Astrocyte (in vitro differentiated cells and primary cell): ENCODE results near the gene FBXO34.

Source experiments
- EZH2 ChIP-seq: IDR thresholded peaks from 2 replicates; pipeline ENCODE4 v1.6.1; 2012; ENCODE audit warnings: mild to moderate bottlenecking, low read length, inconsistent platforms; ENCODE audit not compliant: insufficient read depth
- TF ChIP-seq, protein P1 (sequence below): IDR thresholded peaks from 2 replicates; pipeline ENCODE4 v1.5.1; 2011; ENCODE audit warnings: low read depth, mild to moderate bottlenecking, inconsistent platforms, low read length, moderate library complexity; ENCODE audit not compliant: insufficient read depth

DNA sequence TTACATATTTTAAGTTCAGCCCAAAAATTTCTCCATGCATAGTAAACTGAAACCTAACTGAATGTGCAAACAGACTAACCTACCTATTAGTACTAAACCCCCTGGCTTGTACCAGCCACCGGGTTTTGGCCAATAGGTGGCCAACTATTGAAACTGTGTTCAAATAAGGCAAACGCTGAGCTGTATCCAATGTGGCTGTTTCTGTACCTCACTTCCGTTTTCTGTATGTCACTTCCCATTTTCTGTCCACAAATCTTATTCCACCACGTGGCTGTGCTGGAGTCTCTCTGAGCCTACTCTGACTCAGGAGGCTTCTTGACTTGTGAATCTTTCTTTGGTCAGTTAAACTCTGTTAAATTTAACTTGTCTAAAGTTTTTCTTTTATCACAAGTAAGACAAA lies 6.0 kb upstream of the FBXO34 start:
- TF ChIP-seq, protein P1, sequence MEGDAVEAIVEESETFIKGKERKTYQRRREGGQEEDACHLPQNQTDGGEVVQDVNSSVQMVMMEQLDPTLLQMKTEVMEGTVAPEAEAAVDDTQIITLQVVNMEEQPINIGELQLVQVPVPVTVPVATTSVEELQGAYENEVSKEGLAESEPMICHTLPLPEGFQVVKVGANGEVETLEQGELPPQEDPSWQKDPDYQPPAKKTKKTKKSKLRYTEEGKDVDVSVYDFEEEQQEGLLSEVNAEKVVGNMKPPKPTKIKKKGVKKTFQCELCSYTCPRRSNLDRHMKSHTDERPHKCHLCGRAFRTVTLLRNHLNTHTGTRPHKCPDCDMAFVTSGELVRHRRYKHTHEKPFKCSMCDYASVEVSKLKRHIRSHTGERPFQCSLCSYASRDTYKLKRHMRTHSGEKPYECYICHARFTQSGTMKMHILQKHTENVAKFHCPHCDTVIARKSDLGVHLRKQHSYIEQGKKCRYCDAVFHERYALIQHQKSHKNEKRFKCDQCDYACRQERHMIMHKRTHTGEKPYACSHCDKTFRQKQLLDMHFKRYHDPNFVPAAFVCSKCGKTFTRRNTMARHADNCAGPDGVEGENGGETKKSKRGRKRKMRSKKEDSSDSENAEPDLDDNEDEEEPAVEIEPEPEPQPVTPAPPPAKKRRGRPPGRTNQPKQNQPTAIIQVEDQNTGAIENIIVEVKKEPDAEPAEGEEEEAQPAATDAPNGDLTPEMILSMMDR = no peak
- TF ChIP-seq EZH2 = no peak
